NCI-H2107 (cell line): Measurements from ENCODE around the gene ZNF174.

Experiments
- DNase-seq: peaks from one replicate; lab custom pipeline; 2025; lab: John Stamatoyannopoulos, UW

The ZNF174 gene

DNA sequence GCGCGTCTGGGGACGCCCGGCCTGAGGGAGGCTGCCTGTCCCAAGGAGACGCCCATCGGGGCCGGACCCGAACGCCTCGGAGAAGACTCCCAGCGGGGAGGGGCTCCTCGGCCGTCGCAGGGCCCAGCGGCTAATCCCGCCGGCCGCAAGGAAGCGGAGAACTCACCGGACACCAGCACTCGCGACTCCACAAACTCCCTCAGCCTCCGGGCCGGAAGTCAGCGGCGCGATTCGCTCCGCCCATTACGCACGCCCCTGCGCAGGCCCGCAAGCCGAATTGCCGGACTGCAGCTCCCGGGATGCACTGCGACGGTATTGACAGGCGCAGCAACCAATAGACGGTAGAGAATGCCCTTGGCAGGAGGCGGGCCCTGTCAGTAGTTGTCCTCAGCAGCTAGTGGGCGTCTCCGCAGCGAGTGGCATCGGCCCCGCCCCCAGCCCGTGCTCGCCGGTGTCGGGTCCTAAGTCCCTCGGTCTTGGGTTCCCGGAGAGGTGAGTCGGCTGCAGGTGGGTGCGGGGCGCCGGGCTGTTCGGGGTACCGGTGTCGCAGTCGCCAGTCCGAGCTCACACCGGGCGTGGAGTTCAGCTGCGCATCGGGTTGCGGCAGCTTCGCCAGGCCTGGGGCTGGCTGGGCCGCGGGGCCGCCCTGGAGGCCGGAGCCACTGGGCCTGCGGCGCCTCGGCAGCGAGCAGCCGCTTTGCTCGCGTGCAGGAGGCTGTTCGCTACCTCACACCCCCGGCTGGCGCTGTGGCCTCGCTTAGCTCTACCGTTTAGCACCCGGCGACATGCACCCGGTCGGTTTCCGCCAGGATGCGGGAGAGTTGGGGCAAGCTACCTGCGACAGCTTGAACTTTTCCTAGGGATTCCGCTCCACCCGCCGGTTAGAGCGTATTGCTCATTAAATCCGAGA, at the start of gene ZNF174, which contains the start of gene ZSCAN32:
Gene ZNF174, plus strand, starts transcription at position 437 of the 910 bp plus-strand sequence. CDS start 790 bp downstream, outside the sequence.
Gene ZSCAN32, minus strand, starts transcription at position 226 of the 910 bp plus-strand sequence. CDS start 3,447 bp downstream, outside the sequence.
- peak; percentile 91 for DNase-seq

DNA sequence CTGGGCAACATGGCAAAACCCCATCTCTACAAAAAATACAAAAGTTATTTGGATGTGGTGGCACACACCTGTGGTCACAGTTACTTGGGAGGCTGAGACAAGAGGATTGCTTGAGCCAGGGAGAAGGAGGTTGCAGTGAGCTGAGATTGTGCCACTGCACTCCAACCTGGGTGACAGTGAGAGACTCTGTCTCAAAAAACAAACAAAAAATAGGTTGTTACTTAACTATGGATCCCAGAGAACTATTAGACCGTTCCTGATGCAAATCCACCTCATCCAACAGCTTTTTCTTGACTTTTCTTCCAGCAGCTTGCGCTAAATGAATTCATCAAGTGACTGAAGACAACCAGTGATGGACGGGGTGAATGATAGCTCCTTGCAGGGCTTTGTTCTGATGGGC, 45.4 kb upstream of the ZNF174 start, which contains the start of gene OR2C1:
Gene OR2C1, plus strand, starts transcription at position 301 of the 400 bp plus-strand sequence. Its CDS starts 52 bp downstream, at position 353.
- DNase-seq = no peak

DNA sequence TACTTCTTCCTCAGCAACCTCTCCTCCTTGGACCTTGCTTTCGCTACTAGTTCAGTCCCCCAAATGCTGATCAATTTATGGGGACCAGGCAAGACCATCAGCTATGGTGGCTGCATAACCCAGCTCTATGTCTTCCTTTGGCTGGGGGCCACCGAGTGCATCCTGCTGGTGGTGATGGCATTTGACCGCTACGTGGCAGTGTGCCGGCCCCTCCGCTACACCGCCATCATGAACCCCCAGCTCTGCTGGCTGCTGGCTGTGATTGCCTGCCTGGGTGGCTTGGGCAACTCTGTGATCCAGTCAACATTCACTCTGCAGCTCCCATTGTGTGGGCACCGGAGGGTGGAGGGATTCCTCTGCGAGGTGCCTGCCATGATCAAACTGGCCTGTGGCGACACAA, 44.9 kb upstream of the ZNF174 start:
- DNase-seq = no peak

DNA sequence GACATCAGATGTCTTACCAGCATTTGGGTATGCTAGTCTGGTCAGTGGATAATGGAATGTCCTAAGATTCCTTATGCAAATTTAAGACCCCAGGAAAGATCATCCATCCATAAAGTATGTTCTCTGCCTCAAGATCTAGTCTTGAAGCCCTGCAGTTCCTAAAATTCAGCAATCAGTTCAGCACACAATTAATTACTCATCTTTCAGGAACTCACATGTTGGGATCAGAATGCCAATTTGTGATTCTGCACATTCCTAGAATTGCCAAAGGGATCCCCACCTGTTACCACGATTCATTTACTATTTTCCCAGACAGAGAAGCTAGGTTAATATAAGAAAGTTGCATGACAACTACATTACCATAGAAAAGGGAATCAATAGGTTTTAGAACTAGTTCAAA, 42.1 kb upstream of the ZNF174 start:
- no peak for DNase-seq

DNA sequence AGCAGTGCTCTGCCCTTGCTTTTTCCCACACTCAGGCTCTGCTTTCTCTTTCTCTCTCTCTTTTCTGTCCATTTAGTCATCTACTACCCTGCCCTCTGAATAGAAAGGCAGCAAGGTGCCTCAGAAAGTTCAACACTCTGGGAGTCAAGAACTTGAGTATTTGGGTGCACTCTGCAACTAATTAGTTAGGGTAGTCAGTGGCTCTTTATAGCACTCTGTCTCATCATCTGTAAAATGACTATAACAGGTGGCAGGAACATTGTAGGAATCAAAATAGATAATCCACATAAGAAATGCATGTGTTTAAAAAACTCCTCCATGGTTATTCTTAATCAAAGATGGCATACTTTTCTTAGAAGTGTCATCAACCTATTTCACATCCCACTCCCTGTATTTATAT, 38.1 kb upstream of the ZNF174 start:
- DNase-seq = no peak

DNA sequence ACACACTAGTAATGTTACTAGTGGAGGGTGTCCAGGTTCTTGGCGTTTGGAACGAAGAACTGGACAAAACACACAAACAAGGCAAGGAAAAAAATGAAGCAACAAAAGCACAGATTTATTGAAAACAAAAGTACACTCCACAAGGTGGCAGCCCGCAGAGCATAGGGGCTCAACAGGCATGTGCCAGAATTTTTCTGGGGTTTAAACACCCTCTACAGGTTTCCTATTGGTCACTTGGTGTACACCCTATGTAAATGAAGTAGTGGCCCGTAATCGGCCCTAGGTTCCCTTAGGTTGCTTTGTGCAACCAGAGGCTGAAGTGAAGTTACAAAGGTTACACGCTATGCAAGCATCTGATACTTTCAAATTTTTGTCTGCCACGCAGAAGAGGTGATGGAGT, 37.2 kb upstream of the ZNF174 start:
- DNase-seq = no peak

DNA sequence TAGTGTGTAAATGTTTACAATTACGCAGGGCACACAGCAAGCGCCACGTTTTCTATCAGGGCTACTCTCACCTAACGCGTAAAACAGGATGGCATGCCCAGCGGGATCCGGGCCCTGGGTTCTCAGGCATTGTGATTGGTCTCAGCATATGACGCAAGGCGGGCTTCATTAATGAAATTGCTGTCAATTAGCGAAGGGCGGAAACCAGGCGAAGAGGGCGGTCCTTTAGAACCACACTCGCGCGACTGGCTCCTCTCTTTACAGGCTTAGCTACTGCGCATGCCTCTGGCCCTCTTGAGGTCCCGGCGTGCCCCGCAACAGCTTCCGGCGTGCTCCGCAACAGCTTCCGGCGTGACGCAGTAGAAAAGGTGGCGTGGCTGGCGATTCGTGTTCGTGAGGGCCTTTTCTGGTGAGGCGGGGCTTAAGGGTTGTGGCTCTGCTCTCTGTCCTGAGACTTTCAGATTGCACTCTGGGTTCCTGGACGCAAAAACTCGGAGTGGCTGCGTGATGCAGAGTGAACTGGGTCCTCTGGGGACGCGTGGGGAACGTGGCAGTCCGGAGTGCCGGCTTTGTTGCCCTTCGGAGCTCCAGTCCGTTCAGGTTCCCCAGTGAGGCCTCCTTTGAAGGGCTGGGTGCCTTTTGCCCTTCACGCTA, 36.1 kb upstream of the ZNF174 start:
- DNase-seq = peak; percentile 93

DNA sequence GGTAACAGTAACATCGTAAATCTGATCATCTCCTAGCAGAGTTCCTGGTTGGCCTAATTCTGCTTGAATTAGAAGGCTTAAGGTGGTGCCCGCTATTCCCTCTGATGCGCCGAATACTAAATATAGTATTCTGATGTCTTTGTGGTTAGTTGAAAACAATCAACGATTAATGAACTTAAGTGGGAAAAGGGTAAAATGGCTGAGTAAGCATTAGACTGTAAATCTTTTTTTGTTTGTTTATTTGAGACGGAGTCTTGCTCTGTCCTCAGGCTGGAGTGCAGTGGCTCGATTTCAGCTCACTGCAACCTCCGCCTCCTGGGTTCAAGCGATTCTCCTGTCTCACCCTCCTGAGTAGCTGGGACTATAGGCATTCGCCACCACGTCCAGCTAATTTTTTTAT, 31.9 kb upstream of the ZNF174 start:
- no peak for DNase-seq

DNA sequence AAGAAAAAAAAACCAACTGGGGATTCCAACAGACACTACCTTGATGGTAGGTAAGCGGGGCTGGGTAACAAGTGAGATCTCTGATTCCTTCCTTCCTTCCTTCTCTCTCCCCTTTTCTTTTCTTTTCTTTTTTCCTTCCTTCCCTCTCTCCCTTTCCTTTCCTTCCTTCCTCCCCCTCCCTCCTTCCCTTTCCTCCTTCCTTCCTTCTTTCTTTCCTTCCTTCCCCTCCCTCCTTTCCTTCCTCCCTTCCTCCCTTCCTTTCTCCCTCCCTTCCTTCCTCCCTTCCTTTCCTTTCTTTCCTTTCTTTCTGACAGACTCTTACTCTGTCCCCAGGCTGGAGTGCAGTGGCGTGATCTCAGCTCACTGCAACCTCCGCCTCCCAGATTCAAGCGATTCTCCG, 25.3 kb upstream of the ZNF174 start:
- DNase-seq = no peak

DNA sequence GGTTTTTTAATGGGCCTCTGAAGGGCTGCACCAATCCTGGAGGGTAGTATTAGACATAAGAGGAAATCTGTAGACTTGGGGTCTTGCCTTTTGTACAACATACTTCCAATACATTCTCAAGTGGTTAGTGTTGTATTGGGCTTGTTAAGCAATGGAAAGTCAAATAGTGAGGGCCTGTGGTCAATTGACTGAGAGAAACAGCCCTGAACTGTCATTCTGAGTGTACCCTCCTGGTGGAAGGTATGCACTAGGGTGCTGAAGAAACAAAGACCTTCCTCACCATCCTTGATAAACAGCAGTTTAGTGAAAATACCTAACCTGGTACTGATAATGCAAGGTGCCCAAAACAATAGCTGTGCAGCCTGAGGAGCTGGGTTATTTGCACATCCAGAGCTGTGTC, 23.1 kb upstream of the ZNF174 start:
- DNase-seq = no peak

DNA sequence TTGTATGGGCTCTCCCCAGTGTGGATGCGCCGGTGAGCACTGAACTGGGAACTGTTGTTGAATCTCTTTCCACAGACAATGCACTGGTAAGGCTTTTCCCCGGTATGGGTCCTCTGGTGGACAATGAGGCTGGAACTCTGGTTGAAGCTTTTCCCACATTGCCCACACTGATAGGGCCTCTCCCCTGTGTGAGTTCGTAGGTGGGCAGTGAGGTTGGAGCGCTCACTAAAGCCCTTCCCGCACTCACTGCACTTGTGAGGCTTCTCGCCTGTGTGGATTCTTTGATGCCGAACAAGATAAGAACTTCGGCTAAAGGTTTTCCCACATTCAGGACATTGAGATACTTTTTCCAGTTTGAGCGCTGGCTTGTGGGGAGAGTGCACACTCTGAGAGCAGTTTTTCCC, 18.0 kb upstream of the ZNF174 start:
- no peak for DNase-seq

DNA sequence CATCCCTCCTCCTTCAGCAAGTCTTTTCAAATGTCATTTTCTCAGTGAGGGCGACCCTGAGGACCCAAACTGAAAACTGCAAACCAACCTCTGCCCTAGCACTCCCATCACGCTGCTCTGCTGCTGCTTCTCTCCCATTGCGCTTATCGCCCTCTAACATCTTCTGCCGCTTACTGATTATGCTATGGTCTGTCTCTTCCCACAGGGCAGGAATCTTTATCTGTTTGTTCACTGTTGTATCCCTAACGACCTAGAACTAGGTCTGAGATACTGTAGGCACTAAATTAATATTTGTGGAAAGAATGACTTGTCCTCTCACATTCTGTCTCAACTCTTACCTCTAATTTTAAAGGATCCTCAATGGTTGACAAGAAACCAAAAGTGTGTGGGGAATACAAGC, 12.7 kb upstream of the ZNF174 start:
- DNase-seq = no peak

DNA sequence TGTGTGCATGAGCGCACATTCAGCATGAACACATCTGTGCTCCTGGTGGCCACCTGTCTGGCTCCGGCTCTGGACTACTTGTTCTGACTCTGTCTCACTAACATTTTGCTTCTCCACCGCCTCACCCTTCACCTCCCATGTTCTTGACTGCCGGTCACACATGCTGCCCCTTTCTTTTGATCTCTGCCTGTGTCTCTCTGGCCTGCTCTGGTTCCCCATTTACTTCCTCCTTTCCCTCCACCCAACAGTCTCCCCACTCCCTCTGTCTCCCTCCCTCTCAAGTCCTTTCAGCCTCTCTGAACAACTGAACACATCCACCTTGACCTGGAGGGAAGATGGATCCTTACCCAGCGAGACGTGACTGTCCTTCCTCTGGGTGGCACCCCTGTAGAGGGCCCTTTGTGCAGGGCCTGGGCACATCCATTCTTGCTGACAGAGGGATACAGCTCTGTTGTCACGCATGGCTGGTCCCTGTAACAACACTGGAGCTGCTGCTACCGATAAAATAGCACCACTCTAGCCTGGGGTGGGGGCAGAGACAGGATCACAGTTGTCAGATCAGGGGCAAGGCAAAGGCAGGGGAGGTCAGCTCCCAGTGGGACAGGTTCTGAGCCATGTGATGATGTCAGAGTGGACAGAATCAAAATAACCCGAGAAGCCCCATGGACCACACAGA, 11.2 kb upstream of the ZNF174 start:
- no peak for DNase-seq

DNA sequence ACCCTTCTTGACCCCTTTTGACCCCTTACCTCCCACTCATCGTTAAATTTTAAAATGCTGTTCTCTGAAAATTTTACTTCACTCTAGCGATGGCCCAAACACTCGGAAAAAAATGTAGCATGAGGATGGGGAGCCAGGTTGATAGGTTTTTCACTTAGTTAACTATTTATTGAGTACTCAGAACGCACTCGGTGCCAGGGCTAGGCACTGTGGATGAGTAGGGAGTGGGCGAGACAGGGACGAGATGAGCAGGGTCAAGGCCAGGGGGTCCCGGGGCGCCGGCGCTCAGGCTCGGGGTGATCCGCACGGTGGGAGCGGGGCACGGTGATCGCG, 603 bp upstream of the ZNF174 start:
- no peak for DNase-seq

DNA sequence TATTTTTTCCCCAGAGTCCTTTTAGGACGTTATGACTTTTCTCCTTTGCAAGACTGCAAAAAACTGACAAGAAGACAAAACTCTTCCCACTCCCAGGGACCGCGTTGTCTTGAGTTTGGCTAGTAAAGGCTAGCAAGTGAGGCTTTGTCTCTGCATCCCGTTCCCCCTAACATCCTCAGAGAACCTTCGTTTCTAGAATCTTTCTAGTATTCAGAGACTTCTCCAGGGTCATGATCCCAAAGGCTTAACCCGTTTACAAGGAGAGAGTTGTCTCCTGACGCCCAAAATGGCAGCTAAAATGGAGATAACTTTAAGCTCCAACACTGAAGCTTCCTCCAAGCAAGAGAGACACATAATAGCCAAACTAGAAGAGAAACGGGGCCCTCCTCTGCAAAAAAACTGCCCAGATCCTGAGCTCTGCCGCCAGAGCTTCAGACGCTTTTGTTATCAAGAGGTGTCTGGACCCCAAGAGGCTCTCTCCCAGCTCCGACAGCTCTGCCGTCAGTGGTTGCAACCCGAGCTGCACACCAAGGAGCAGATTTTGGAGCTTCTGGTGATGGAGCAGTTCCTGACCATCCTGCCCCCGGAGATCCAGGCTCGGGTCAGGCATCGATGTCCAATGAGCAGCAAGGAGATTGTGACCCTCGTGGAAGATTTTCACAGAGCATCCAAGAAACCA, 843 bp downstream of the ZNF174 start:
- DNase-seq = no peak

DNA sequence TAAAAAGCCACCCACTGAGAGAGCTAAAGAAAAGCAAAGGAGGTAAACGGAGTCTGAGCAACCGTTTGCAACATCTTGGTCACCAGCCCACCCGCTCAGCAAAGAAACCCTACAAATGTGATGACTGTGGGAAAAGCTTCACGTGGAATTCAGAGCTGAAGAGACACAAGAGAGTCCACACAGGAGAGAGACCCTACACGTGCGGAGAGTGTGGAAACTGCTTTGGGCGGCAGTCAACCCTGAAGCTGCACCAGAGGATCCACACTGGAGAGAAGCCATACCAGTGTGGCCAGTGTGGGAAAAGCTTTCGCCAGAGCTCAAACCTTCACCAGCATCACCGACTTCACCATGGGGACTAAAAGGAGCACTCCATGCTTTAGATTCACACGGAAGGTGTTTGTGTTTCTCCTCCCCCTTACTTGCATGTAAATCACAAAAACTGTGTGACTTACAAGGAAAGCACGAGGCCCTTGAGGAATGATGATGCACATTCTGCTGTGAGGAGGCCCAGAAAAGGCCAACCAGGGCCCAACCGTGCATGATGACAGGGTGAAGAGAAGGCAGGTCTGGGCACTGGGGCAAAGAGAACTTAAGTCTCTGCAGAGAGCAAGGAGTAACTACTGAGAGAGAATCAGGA, 7.7 kb downstream of the ZNF174 start:
- DNase-seq = no peak

DNA sequence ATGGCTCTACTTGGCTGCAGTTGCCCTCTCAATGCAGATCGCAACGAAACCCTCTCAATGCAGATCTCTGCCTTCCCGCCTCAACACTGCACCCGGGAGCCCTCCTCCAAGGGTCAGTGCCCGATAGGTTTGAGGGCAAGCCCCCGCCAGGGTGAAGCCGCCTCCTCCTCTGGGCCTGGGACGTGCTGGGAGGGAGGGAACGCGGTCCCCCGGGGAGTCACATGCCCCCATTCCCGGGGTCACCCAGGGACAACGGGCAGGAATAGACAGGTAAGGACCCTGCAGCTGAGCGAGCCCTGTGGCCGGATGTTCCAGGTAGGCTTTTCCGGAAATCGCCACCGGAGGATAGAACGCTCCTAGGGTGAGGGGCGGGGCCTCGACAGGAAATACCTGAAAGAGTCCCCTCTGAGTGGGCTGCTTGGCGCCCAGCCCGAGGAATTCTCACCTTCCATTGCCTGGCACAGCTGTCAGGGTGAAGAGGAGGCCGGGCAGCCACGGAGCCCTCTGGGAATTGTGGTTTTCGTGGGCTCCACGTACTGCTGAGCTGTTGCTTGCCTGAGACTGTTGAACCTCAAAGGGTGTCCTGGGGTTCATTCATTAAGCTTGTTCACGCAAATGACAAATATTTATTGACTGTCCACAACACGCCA, 12.8 kb downstream of the ZNF174 start:
- no peak for DNase-seq

DNA sequence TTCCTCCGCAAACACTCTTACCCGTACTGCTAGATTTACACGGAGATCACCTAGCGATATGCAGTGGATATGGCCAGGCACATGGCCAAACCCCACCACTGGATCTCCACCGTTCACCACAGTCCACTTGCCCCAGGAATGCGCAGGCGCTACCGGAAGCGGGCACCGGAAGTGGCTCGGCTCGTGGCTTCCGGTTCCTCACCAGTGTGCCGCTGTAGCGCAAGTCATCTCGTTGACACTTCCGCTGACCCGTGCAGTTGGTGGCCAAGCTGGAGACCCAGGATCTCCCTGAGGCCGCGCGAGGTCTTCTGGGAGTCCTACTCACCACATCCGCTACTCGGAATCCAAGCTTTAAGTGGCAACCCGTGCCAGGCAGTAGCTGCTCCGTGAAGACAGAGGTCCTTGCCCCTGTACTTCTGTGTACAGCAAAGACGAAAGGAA, 30.8 kb downstream of the ZNF174 start:
- DNase-seq = no peak

DNA sequence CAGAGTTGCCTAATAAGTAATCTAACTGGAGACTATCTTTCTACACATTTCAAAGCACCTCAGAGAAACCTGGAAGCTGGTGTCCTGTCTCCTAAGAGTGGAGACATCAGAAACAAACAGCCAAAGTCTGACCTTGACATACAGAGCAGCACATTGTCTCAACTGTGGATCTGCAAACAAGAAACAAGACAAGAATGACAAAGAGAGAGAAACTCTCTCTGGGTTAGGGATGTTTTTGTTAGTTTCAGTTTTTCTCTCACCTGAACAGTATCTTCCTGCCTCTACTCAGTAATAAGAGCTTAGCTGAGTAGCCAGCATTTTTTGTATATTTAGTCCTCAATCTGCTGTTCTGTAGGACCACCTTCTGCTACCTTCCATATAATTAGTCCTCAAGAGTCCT, 33.4 kb downstream of the ZNF174 start:
- no peak for DNase-seq

DNA sequence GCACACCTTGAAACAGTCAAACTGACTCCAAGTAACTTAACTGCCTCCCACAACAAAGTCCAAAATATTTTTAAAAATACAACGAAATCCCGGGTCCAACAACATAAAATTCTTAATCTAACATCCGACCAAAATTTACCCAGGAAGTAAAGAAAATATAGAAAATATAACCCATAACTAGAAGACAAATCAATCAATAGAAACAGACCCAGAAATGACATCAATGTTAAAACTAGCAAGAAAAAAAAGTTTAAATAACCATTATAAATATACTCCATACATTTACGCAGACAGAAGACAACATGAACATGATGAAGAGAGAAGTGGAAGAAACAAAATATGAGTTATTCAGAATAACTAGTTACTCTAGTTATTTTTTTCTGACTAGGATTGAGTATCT, 38.6 kb downstream of the ZNF174 start:
- DNase-seq = no peak
